GM12878 (cell line): ENCODE measurements around the gene CAMTA2. TPM values are rescaled to one million over a fixed set of nuclear protein-coding genes. Genes with fewer than 3 reads are reported as not detected.

Source experiments
- ATF3 ChIP-seq: IDR thresholded peaks from 2 replicates; pipeline ENCODE4 v1.6.1; 2011; ENCODE audit warnings: low read depth, mild to moderate bottlenecking, low read length, moderate library complexity, borderline replicate concordance; ENCODE audit errors: extremely low read depth
- BCLAF1 ChIP-seq: fragments of 450-650 bp; IDR thresholded peaks from 2 replicates; pipeline ENCODE4 v1.6.1; 2017; ENCODE audit warnings: antibody characterized with exemption, mild to moderate bottlenecking, moderate library complexity
- CHD2 ChIP-seq: IDR thresholded peaks from 2 replicates; pipeline ENCODE4 v1.6.1; 2011; ENCODE audit warnings: low read depth, low read length, improper control_type of control experiment, borderline replicate concordance
- ESRRA ChIP-seq: IDR thresholded peaks from 2 replicates; pipeline ENCODE4 v1.6.1; 2012; ENCODE audit warnings: mild to moderate bottlenecking, low read length, improper control_type of control experiment
- FOS ChIP-seq: IDR thresholded peaks from 3 replicates; pipeline ENCODE4 v1.6.1; 2011; ENCODE audit warnings: borderline replicate concordance; ENCODE audit not compliant: insufficient read length; ENCODE audit errors: extremely low read depth
- GATAD2B ChIP-seq: fragments of 450-650 bp; conservative IDR thresholded peaks from 2 replicates; pipeline ENCODE4 v1.6.1; 2017; ENCODE audit warnings: low read depth, mild to moderate bottlenecking, moderate library complexity
- HDAC2 ChIP-seq: fragments of 200-600 bp; sonication (generic); IDR thresholded peaks from 2 replicates; pipeline ENCODE4 v1.6.1; 2017
- IRF4 ChIP-seq: IDR thresholded peaks from 2 replicates; pipeline ENCODE4 v1.6.1; 2011; ENCODE audit warnings: low read depth, low read length
- MEF2A ChIP-seq: IDR thresholded peaks from 2 replicates; pipeline ENCODE4 v1.6.1; 2011; ENCODE audit warnings: low read depth, mild to moderate bottlenecking, low read length, moderate library complexity; ENCODE audit not compliant: insufficient read depth
- MTA3 ChIP-seq: IDR thresholded peaks from 2 replicates; pipeline ENCODE4 v1.6.1; 2012; ENCODE audit warnings: low read length, inconsistent platforms, borderline replicate concordance
- MXI1 ChIP-seq: fragments of 150-350 bp; IDR thresholded peaks from 2 replicates; pipeline ENCODE4 v1.6.1; 2011; ENCODE audit warnings: low read depth, mild to moderate bottlenecking, inconsistent platforms, low read length, improper control_type of control experiment
- RCOR1 ChIP-seq: conservative IDR thresholded peaks from 2 replicates; pipeline ENCODE4 v1.6.1; 2012; ENCODE audit warnings: low read depth, low read length, improper control_type of control experiment
- RUNX3 ChIP-seq: IDR thresholded peaks from 2 replicates; pipeline ENCODE4 v1.6.1; 2012; ENCODE audit warnings: low read length, inconsistent platforms
- STAT3 ChIP-seq: IDR thresholded peaks from 2 replicates; pipeline ENCODE4 v1.6.1; 2011; ENCODE audit warnings: low read depth, low read length, improper control_type of control experiment
- WRNIP1 ChIP-seq: IDR thresholded peaks from 2 replicates; pipeline ENCODE4 v1.6.1; 2011; ENCODE audit warnings: low read depth, low read length, improper control_type of control experiment, borderline replicate concordance
- ZBED1 ChIP-seq: IDR thresholded peaks from 2 replicates; pipeline ENCODE4 v1.6.1; 2016; ENCODE audit warnings: borderline replicate concordance
- ZNF592 ChIP-seq: fragments of 450-650 bp; IDR thresholded peaks from 2 replicates; pipeline ENCODE4 v1.6.1; 2017; ENCODE audit warnings: mild to moderate bottlenecking, moderate library complexity
- ZSCAN29 ChIP-seq: fragments of 450-650 bp; IDR thresholded peaks from 2 replicates; pipeline ENCODE4 v1.6.1; 2017; ENCODE audit warnings: mild to moderate bottlenecking, moderate library complexity
- polyA plus RNA-seq, 11 experiments: library from polyadenylated mRNA; depleted of rRNA in 4 of 11; unstranded in 6 of 11; stranded (reverse) in 5 of 11; fragments of >200 nt; fragmentation: Nextera tagmentation in 4 of 11; fragmentation: Illumina TruSeq in 1 of 11; extraction: Ambion mirVana in 4 of 11; extraction: Trizol in 1 of 11; gene quantifications; 1 replicate in 1 of 11; 2 replicates in 10 of 11; pipeline versions ENCODE4 v1.2.1 to v1.2.3, GENCODE V29; 2011 to 2016; ENCODE audit warnings: inconsistent platforms in 2 of 11, missing spikeins in 2 of 11, low read depth in 1 of 11
- total RNA-seq, 4 experiments: library from RNA; depleted of rRNA in 3 of 4; stranded (reverse); fragments of >200 nt in 3 of 4; fragmentation: Illumina TruSeq in 1 of 4; extraction: Trizol in 1 of 4; gene quantifications; 2 replicates each; pipeline versions ENCODE4 v1.2.1 to v1.2.3, GENCODE V29; 2013 to 2021
- TF ChIP-seq, protein P1 (sequence below): fragments of 450-650 bp; IDR thresholded peaks from 2 replicates; pipeline ENCODE4 v1.6.1; 2017; ENCODE audit warnings: mild to moderate bottlenecking, moderate library complexity

Gene CAMTA2
- total and polyA plus RNA-seq, 10 of the 15 experiments (the other 5 are each of a cell fraction or from before 2014, with no cell fraction given), result 0.42 to 29.3 (median 11.2) TPM

GRCh38 chr17:4948166-4948930 lies 39.1 kb downstream of the CAMTA2 start, which contains the start of gene PFN1 (continued):
- TF ChIP-seq, protein P1, sequence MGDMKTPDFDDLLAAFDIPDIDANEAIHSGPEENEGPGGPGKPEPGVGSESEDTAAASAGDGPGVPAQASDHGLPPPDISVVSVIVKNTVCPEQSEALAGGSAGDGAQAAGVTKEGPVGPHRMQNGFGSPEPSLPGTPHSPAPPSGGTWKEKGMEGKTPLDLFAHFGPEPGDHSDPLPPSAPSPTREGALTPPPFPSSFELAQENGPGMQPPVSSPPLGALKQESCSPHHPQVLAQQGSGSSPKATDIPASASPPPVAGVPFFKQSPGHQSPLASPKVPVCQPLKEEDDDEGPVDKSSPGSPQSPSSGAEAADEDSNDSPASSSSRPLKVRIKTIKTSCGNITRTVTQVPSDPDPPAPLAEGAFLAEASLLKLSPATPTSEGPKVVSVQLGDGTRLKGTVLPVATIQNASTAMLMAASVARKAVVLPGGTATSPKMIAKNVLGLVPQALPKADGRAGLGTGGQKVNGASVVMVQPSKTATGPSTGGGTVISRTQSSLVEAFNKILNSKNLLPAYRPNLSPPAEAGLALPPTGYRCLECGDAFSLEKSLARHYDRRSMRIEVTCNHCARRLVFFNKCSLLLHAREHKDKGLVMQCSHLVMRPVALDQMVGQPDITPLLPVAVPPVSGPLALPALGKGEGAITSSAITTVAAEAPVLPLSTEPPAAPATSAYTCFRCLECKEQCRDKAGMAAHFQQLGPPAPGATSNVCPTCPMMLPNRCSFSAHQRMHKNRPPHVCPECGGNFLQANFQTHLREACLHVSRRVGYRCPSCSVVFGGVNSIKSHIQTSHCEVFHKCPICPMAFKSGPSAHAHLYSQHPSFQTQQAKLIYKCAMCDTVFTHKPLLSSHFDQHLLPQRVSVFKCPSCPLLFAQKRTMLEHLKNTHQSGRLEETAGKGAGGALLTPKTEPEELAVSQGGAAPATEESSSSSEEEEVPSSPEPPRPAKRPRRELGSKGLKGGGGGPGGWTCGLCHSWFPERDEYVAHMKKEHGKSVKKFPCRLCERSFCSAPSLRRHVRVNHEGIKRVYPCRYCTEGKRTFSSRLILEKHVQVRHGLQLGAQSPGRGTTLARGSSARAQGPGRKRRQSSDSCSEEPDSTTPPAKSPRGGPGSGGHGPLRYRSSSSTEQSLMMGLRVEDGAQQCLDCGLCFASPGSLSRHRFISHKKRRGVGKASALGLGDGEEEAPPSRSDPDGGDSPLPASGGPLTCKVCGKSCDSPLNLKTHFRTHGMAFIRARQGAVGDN, result peak; percentile 66; the same call in 1 of the 2 replicates
- TF ChIP-seq RUNX3 (no peak), WRNIP1 (no peak), STAT3 (peak; percentile 48; the same call in 1 of the 2 replicates), CHD2 (peak; percentile 65), ZBED1 (peak; percentile 49; the same call in 1 of the 2 replicates), ZNF592 (no peak), HDAC2 (no peak), BCLAF1 (no peak), ZSCAN29 (0 out of 2 replicates have a peak, but pooled peaks have one; percentile 36), ATF3 (no peak), RCOR1 (no peak), MEF2A (no peak), GATAD2B (no peak; the same call in none of the 2 replicates), ESRRA (no peak), IRF4 (0 out of 2 replicates have a peak, but pooled peaks have one; percentile 9), MXI1 (peak; percentile 31; the same call in 1 of the 2 replicates), MTA3 (no peak), FOS (no peak)
